Measurements from ENCODE around the gene ZDHHC11B. TPM values are rescaled to one million over a fixed set of nuclear protein-coding genes. Genes with fewer than 3 reads are reported as not detected.
"Not testable (repeated sequence)": the region's sequence is repeated elsewhere in the genome, so short reads cannot be mapped to it uniquely, and the experiment has no call there.

ZDHHC11B gene
- total RNA-seq, 1 experiment from 2014 or later = not detected

GRCh38 chr5:692529-693041 lies 91.9 kb downstream of the ZDHHC11B start:
- H3K9me3 ChIP-seq (replicated peaks); H3K4me1 ChIP-seq (replicated peaks); H3K36me3 ChIP-seq; H3K27ac ChIP-seq; H3K27me3 ChIP-seq (replicated peaks); H3K4me3 ChIP-seq: not testable (repeated sequence)
- peak in 1 of 2 experiments; percentile 37 for DNase-seq (ENCODE audit: low read depth in 1 of 2, low spot score in 2 of 2)

GRCh38 chr5:691817-692528 lies 92.6 kb downstream of the ZDHHC11B start:
- Histone ChIP-seq H3K27me3 (replicated peaks) (peaks cover 5% of the 10 kb centered on the region), H3K36me3 (no peaks in the 10 kb centered on the region), H3K27ac (no peak overlapping the region), H3K4me3 (no peak overlapping the region), H3K9me3 (replicated peaks) (no peaks in the 10 kb centered on the region), H3K4me1 (replicated peaks) (peaks cover 3% of the 10 kb centered on the region; the same call in 1 of the 2 replicates)
- DNase-seq (ENCODE audit: low read depth in 1 of 2, low spot score in 2 of 2) = no peak

GRCh38 chr5:691049-691448 lies 93.5 kb downstream of the ZDHHC11B start:
- not testable (repeated sequence) for DNase-seq (ENCODE audit: low read depth in 1 of 2, low spot score in 2 of 2); H3K27ac ChIP-seq; H3K36me3 ChIP-seq; H3K4me3 ChIP-seq; H3K4me1 ChIP-seq (replicated peaks); H3K27me3 ChIP-seq (replicated peaks); H3K9me3 ChIP-seq (replicated peaks)

- not testable (repeated sequence) for H3K4me1 ChIP-seq (replicated peaks); H3K4me3 ChIP-seq; H3K9me3 ChIP-seq (replicated peaks); H3K27me3 ChIP-seq (replicated peaks); H3K27ac ChIP-seq; H3K36me3 ChIP-seq; DNase-seq (ENCODE audit: low read depth in 1 of 2, low spot score in 2 of 2)
Observed at GRCh38 chr5:690293-690692, 94.2 kb downstream of the ZDHHC11B start.

- not testable (repeated sequence) for DNase-seq (ENCODE audit: low read depth in 1 of 2, low spot score in 2 of 2); H3K4me1 ChIP-seq (replicated peaks); H3K27ac ChIP-seq; H3K4me3 ChIP-seq; H3K9me3 ChIP-seq (replicated peaks); H3K36me3 ChIP-seq
- H3K27me3 ChIP-seq (replicated peaks) = peaks cover 16% of the 10 kb centered on the region
Observed at GRCh38 chr5:688348-689010, 96.0 kb downstream of the ZDHHC11B start.

GRCh38 chr5:686936-687335 lies 97.6 kb downstream of the ZDHHC11B start:
- not testable (repeated sequence) for H3K4me3 ChIP-seq; DNase-seq (ENCODE audit: low read depth in 1 of 2, low spot score in 2 of 2); H3K9me3 ChIP-seq (replicated peaks); H3K4me1 ChIP-seq (replicated peaks); H3K36me3 ChIP-seq; H3K27ac ChIP-seq
- H3K27me3 ChIP-seq (replicated peaks) = peaks cover 11% of the 10 kb centered on the region

GRCh38 chr5:686172-686523 lies 98.4 kb downstream of the ZDHHC11B start:
- H3K9me3 ChIP-seq (replicated peaks); H3K27ac ChIP-seq; H3K4me3 ChIP-seq; H3K4me1 ChIP-seq (replicated peaks); H3K36me3 ChIP-seq: not testable (repeated sequence)
- peak in 1 of 2 experiments; percentile 47 for DNase-seq (ENCODE audit: low read depth in 1 of 2, low spot score in 2 of 2)
- H3K27me3 ChIP-seq (replicated peaks) = peaks cover 11% of the 10 kb centered on the region

GRCh38 chr5:685262-686171 lies 99.0 kb downstream of the ZDHHC11B start:
- Histone ChIP-seq H3K9me3 (replicated peaks) (no peaks in the 10 kb centered on the region), H3K27ac (no peak overlapping the region), H3K27me3 (replicated peaks) (peaks cover 11% of the 10 kb centered on the region), H3K4me3 (no peak overlapping the region), H3K4me1 (replicated peaks) (no peaks in the 10 kb centered on the region), H3K36me3 (no peaks in the 10 kb centered on the region)
- DNase-seq (ENCODE audit: low read depth in 1 of 2, low spot score in 2 of 2) = peak in 1 of 2 experiments; percentile 42

- Histone ChIP-seq H3K27me3 (replicated peaks) (peaks cover 11% of the 10 kb centered on the region), H3K4me3 (no peak overlapping the region), H3K36me3 (no peaks in the 10 kb centered on the region), H3K9me3 (replicated peaks) (no peaks in the 10 kb centered on the region), H3K4me1 (replicated peaks) (no peaks in the 10 kb centered on the region), H3K27ac (no peak overlapping the region)
- peak in 1 of 2 experiments; percentile 42 for DNase-seq (ENCODE audit: low read depth in 1 of 2, low spot score in 2 of 2)
Observed at GRCh38 chr5:684751-685216, 99.7 kb downstream of the ZDHHC11B start.

GRCh38 chr5:683551-684481 lies 100.7 kb downstream of the ZDHHC11B start:
- Histone ChIP-seq H3K36me3 (no peaks in the 10 kb centered on the region), H3K27ac (no peak overlapping the region), H3K4me1 (replicated peaks) (no peaks in the 10 kb centered on the region), H3K9me3 (replicated peaks) (no peaks in the 10 kb centered on the region), H3K4me3 (no peak overlapping the region), H3K27me3 (replicated peaks) (peaks cover 11% of the 10 kb centered on the region)
- DNase-seq (ENCODE audit: low read depth in 1 of 2, low spot score in 2 of 2) = peak in 1 of 2 experiments; percentile 54

- H3K27ac ChIP-seq; H3K9me3 ChIP-seq (replicated peaks): not testable (repeated sequence)
Observed at GRCh38 chr5:682651-683358, 101.7 kb downstream of the ZDHHC11B start.

GRCh38 chr5:682216-682615 lies 102.3 kb downstream of the ZDHHC11B start:
- not testable (repeated sequence) for H3K4me1 ChIP-seq (replicated peaks)
- peaks cover 11% of the 10 kb centered on the region for H3K27me3 ChIP-seq (replicated peaks)
- peak in 1 of 2 experiments; percentile 15 for DNase-seq (ENCODE audit: low read depth in 1 of 2, low spot score in 2 of 2)

More at GRCh38 chr5:682651-683358, 101.7 kb downstream of the ZDHHC11B start:
- not testable (repeated sequence) for H3K4me1 ChIP-seq (replicated peaks); H3K36me3 ChIP-seq; H3K4me3 ChIP-seq
- DNase-seq (ENCODE audit: low read depth in 1 of 2, low spot score in 2 of 2) = peak in 1 of 2 experiments; percentile 34
- H3K27me3 ChIP-seq (replicated peaks) = peaks cover 11% of the 10 kb centered on the region

More at GRCh38 chr5:682216-682615, 102.3 kb downstream of the ZDHHC11B start:
- not testable (repeated sequence) for H3K9me3 ChIP-seq (replicated peaks); H3K4me3 ChIP-seq; H3K36me3 ChIP-seq; H3K27ac ChIP-seq

Measured in SJSA1 (cell line).